Stomach (tissue), 4 donors: Measurements from ENCODE around the gene GGACT.

Experiments used
- POLR2AphosphoS5 ChIP-seq, 3 donors: sonication (generic); formaldehyde crosslinking; IDR thresholded peaks; one replicate each; pipeline ENCODE4 v1.6.1; 2016; ENCODE audit warnings: antibody characterized with exemption in 3 of 3
- TF ChIP-seq, protein P1 (sequence below), 7 experiments: fragments of 450-650 bp in 4 of 7; fragments of 200-600 bp in 3 of 7; sonication (generic) in 3 of 7; IDR thresholded peaks; one replicate each; pipeline ENCODE4 v1.5.1; 2016 to 2019; ENCODE audit warnings: antibody characterized with exemption in 7 of 7, control low read depth in 2 of 7, mild to moderate bottlenecking in 1 of 7

DNA sequence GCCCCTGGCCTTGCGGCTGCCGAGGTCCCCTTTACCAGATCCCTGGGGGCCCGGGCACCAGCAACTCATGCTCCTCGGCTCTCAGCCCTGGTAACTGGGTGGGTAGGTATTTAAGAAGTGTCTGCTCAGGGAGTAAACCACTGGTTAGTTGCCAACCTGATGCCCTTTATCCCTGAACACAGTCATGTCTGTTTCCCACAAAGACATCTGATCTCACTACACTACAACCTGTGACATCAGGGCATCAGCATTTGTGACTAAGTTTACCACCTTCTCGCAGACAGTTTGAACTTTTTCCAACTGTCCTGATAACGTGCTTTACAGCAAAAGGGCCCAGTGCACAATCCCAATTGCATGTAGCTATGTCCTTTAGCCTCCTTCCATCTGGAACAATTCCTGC lies 22.0 kb downstream of the GGACT start:
- TF ChIP-seq POLR2AphosphoS5 (IDR thresholded peaks at IDR 0.05) = no peak
- TF ChIP-seq, protein P1, sequence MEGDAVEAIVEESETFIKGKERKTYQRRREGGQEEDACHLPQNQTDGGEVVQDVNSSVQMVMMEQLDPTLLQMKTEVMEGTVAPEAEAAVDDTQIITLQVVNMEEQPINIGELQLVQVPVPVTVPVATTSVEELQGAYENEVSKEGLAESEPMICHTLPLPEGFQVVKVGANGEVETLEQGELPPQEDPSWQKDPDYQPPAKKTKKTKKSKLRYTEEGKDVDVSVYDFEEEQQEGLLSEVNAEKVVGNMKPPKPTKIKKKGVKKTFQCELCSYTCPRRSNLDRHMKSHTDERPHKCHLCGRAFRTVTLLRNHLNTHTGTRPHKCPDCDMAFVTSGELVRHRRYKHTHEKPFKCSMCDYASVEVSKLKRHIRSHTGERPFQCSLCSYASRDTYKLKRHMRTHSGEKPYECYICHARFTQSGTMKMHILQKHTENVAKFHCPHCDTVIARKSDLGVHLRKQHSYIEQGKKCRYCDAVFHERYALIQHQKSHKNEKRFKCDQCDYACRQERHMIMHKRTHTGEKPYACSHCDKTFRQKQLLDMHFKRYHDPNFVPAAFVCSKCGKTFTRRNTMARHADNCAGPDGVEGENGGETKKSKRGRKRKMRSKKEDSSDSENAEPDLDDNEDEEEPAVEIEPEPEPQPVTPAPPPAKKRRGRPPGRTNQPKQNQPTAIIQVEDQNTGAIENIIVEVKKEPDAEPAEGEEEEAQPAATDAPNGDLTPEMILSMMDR (IDR thresholded peaks at IDR 0.05) = no peak
